HG03139 (cell line): ENCODE results near the gene UBE2O.
A peak's percentile ranks its signal among the peaks of the same experiment; 100 is the strongest.

Experiments
- ATAC-seq: cut with Tn5 transposase; IDR thresholded peaks from one replicate; pipeline ENCODE4 v1.9.1; 2021; ENCODE audit not compliant: unreplicated experiment

Gene UBE2O

DNA sequence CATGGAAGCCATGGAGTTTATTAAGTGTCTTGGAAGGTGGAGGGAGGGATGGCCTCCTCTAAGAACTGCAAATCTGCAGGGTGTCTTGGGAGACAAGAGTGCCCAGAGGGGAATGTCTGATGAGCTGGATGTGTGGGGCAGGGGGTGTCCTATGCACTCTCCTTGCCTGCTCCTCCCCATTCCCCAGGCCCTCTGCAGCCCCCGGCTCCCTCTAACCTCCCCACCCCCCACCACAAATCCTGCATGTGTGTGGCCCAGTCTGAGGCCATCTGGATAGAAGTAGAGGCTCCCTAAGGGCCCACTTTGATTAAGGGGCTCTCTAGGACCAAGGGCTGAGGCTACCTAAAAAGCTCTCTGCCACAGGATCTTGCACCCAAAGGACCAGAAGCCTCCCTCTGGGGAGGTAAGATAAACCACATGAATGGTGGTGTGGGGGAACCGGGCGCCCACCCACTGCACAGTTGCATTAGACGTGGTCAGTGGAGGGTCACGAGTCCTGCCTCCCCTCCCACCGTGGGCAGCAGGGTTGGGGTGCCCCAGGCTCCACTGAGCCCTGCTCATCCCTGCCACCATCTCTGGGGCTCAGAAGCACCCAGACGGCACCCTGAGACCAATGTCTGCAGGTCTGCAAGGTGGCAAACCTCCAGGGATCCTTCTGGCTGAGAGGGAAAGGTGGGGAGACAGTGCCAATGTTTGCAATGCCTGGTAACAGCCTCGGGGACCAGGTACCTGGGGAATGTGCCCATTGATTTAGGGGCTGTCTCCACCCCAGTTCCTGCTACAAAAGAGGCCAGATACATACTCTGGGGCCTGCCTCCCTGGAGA is 15.1 kb upstream of the UBE2O start:
- no peak for ATAC-seq

GRCh38 chr17:76467366-76467765 is 14.4 kb upstream of the UBE2O start, which contains the start of gene AANAT:
Gene AANAT, plus strand, starts transcription at chr17:76467603. Its CDS starts 1,144 bp downstream, at chr17:76468747.
- no peak for ATAC-seq

DNA sequence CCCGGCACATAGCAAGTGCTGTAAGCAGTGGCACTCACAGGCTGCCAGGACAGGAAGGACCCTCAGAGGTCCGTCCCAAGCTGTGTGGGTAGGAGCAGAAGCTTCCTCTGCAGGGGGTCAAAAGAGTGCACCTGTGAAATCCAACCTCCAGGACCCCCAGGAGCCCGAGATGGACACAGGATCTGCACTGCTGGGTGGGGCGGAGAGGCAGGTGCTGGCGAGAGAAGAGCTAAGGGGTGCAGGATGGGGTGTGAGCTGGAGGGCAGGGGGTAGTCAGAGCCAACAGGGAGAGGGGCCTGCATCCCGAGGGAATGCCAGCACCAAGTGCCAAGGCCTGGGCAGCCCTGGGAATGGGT is 13.8 kb upstream of the UBE2O start:
- no peak for ATAC-seq

GRCh38 chr17:76462556-76463290 is 9.8 kb upstream of the UBE2O start:
- no peak for ATAC-seq

- no peak for ATAC-seq
Measured at GRCh38 chr17:76461765-76462555, 9.0 kb upstream of the UBE2O start.

DNA sequence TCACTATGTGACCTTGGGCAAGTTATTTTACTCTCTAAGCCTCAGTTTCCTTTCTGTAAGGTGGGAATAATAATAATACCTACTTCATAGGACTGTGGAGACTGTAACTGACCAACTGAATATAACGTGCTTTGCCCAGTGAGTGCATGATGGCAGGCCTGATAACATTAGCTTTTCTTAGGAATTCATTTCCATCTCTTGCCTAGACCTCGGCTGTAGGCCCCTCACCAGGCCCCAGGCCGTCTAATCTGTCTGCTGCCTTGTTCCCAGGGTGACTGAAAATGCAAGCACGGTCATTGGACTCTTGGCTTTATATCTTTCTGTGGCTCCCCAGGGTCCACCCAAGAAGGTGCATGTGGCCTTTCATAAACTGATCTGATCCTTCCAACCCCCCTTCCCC is 6.7 kb upstream of the UBE2O start:
- ATAC-seq = no peak

DNA sequence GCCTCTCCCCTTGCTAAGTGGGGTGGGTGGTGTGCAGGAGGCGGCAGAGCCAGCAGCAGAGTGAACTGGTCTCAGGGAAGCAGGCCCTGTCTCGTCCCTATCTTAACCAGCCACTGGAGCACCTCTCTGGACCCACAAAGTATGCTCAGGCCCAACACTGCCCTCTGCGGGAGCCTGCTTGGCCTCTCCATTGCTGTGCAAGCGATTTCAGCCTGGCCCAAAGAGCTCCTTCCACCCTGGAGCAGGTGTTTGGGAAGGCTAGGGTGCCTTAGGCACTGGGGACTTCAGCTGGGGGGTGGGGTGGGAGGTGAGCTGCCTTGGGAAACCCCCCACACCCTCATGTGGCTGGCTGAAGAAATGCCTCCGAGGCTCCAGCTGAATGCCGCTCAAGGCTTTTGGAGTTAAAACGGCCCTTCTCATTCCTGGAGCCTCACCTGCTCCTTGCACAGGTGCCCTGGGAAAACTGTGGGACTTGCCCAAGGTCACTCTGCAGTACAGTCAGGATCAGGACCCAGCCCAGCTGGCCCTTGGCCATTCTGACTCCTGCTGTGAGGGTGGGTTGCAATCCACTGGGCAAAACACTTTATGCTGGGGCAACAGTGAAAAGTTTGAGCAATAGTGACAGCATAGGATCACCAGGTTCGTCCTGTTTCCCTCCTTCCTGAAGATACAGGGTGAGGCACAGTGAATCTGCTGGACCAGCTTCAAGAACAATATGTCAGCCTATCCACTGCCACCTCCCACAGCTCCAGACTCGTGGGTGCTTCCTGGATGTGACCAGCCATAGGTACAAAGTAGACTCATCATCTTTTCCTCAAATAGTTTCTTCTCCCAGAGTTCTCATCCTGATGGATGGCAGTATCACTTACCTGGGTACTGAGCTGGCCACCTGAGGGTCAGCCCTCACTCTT is 5.9 kb upstream of the UBE2O start:
- ATAC-seq = no peak

GRCh38 chr17:76453431-76453743 is 435 bp upstream of the UBE2O start:
- ATAC-seq = no peak

- ATAC-seq = peak; percentile 16
Measured at GRCh38 chr17:76452127-76452659, 759 bp downstream of the UBE2O start.

DNA sequence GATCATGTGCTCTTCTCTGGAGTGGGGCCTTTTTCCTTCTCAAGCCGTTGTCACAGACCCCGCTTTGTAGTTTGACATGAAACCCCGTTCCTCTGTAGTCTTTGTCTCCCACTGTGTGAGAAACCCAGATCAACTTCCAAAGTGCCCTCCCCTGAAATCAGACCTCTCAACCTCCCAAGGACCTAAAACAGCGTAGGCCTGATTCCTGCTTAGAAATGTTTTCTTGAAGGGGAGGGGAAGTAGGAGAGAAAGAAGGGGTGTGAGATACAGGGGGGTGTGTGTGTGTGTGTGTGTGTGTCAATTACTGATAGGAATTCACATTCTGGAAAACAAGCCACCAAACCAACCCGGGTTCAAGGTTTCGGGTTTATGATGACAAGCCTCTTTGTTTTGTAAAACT is 1.4 kb downstream of the UBE2O start:
- ATAC-seq = no peak

GRCh38 chr17:76449126-76449525 is 3.8 kb downstream of the UBE2O start:
- no peak for ATAC-seq

- ATAC-seq = no peak
Measured at GRCh38 chr17:76447931-76448652, 4.9 kb downstream of the UBE2O start.

DNA sequence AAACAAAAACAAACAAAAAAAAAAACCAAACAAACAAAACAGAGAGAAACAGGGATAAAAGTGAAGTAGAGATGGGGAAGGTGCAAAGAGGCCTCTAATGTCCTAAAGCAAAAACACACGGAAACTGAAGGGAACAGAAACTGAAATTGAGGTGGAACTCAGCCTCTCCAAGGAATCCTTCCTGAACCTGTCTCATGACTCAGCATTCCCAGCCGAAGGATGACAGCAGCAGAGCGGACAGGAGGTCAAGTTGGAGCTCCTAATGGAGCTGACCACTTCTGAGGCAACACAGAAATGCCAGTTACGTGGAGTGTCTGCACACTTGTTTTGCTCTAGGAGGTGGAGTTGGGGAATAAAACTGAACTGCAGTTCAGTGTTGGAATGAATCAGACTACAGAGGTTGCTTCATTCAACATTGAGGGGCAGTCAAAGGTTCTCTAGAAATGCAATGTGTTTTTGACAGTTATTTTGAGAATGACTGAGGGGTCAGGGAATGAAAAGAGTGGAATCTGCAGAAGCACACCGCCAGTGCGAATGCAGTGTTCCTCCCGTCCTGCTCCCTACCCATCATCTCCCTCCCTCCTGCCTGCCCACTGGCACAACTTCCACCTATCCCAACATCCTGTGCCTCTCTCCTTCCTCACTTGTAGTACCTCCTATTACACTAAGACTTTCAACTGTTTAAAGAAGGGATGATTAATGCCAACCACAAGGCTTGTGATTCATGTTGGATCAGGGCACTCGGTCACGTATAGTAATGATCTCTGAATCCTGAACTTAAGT is 6.3 kb downstream of the UBE2O start:
- no peak for ATAC-seq

DNA sequence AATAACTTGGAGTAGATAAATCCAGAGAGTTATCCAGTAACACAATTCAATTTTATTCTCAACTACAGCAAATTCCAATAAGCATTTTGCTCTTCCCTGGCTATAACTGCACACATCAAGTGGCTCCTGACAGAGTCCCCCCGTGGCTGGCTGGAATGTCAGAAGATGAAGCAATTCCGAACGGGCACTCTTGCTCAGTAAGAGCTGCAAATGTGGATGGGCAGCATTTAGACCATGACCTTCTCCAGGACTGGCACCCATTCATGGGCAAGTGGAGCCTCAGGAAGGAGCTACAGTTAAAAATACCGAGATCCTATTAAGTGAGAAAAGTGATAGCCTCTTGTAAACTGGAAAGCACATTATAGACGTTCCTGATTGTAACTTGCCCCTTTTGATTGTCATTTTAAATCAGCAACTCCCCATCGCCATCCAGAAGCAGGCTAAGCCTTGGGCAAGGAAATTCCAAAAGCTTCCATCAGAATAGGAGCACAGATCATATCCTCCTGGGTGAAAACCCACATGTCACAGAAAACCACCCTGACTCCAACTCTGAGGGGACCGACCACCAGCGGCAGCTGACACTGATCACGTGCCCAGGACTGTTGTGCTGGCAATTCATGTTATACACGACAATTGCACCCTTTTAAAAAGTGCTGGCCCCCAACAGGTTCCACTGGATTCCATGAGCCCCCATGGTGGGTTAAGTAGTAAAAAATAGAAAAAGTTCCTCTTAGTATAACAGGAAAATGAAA is 7.1 kb downstream of the UBE2O start:
- no peak for ATAC-seq

- ATAC-seq = no peak
Measured at GRCh38 chr17:76444518-76445311, 8.2 kb downstream of the UBE2O start.

DNA sequence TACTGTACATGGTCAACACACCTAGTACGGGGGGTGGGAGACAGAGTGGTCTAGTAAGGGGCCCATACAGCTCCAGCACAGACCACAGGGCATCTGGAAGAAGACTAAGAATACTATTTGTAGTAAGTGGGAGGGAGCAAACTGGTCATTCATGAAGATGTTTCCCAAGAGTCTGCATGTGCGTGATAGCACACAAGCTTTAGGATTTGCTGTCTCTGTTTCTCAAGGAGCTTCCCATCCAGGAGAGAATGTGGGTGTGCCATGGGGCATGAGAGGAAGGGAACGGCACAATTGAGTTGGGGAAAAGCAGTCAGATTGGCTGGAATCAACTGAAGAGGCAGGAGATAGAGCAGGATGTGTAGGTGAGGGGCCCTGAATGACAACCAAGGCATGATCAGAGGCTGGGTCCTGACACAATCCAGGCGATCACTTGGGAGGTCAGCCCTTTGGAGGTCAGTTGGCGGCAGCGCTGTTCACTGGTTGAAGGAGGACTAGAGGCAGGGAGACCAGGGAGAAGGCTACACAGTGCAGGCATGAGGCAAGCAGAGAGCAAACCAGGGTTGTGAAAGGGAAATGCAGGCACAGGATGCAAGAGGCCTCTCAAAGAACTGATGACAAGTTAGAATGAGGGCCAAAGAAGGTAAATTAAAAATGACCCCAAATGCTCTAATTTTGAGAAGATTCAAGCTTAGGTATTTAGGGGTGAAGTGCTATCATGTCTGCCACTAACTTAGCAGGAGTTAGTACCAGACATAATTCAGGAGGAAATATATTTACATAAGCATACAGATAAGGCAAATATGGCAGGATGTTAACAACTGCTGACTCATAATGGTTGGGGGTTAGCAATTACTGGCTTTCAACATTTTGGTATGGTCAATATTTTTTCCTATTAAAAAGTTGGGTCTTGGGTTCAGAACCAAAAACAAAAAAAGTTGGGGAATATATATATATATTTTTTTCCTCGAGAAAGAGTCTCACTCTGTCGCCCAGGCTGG is 10.3 kb downstream of the UBE2O start:
- ATAC-seq = no peak
